HepG2 (cell line): Measurements from ENCODE around the gene STOML1. TPM values are rescaled to one million over a fixed set of nuclear protein-coding genes. Genes with fewer than 3 reads are reported as not detected.

Experiments used
- CREB1 ChIP-seq, 2 experiments: fragments of 450-650 bp in 1 of 2; IDR thresholded peaks; 2 replicates each; pipeline ENCODE4 v1.6.1; 2016 to 2017; ENCODE audit warnings: control low read depth in 1 of 2, mild to moderate bottlenecking in 1 of 2, missing compliant biosample characterization in 1 of 2, missing genetic modification characterization in 1 of 2
- LCORL ChIP-seq, 2 experiments: fragments of 450-650 bp in 1 of 2; sonication (generic) in 1 of 2; formaldehyde crosslinking in 1 of 2; IDR thresholded peaks; 2 replicates each; pipeline versions ENCODE4 v1.5.0 to v1.6.1; 2017 to 2020; ENCODE audit warnings: antibody characterized with exemption in 1 of 2, missing genetic modification reagents in 1 of 2
- NFE2L1 ChIP-seq: sonication (generic); formaldehyde crosslinking; IDR thresholded peaks from 2 replicates; pipeline ENCODE4 v1.4.0; 2020; ENCODE audit warnings: missing genetic modification reagents, mild to moderate bottlenecking, borderline replicate concordance
- SAP130 ChIP-seq: IDR thresholded peaks from 2 replicates; pipeline ENCODE4 v1.6.1; 2016; ENCODE audit warnings: low read depth
- STAG1 ChIP-seq: sonication (generic); formaldehyde crosslinking; IDR thresholded peaks from 2 replicates; pipeline ENCODE4 v1.4.0; 2020; ENCODE audit warnings: missing genetic modification reagents
- TEAD3 ChIP-seq: optimal IDR thresholded peaks from 2 replicates; pipeline ENCODE3; 2016; ENCODE audit warnings: borderline replicate concordance
- TOE1 ChIP-seq: sonication (generic); formaldehyde crosslinking; IDR thresholded peaks from 2 replicates; pipeline ENCODE4 v1.4.0; 2020; ENCODE audit warnings: mild to moderate bottlenecking, missing genetic modification reagents
- ZFP37 ChIP-seq: sonication (generic); formaldehyde crosslinking; IDR thresholded peaks from 2 replicates; pipeline ENCODE4 v1.4.0; 2020; ENCODE audit warnings: missing genetic modification reagents, borderline replicate concordance
- ZGPAT ChIP-seq: IDR thresholded peaks from 2 replicates; pipeline ENCODE4 v1.6.1; 2016; ENCODE audit warnings: mild to moderate bottlenecking
- ZIK1 ChIP-seq: sonication (generic); formaldehyde crosslinking; IDR thresholded peaks from 2 replicates; pipeline ENCODE4 v1.5.0; 2020; ENCODE audit warnings: mild to moderate bottlenecking, low read depth, missing genetic modification reagents, borderline replicate concordance
- ZNF329 ChIP-seq: sonication (generic); formaldehyde crosslinking; IDR thresholded peaks from 2 replicates; pipeline ENCODE4 v1.9.0; 2021; ENCODE audit warnings: low read depth, mild to moderate bottlenecking, missing genetic modification reagents
- ZNF333 ChIP-seq: sonication (generic); formaldehyde crosslinking; IDR thresholded peaks from 2 replicates; pipeline ENCODE4 v1.4.0; 2020; ENCODE audit warnings: mild to moderate bottlenecking, missing genetic modification reagents, borderline replicate concordance
- ZNF350 ChIP-seq: sonication (generic); formaldehyde crosslinking; IDR thresholded peaks from 2 replicates; pipeline ENCODE4 v1.4.0; 2020; ENCODE audit warnings: mild to moderate bottlenecking, low read depth, missing genetic modification reagents, borderline replicate concordance
- ZNF362 ChIP-seq: sonication (generic); formaldehyde crosslinking; IDR thresholded peaks from 2 replicates; pipeline ENCODE4 v1.4.0; 2020; ENCODE audit warnings: missing genetic modification reagents, mild to moderate bottlenecking, borderline replicate concordance
- ZNF512B ChIP-seq: sonication (generic); formaldehyde crosslinking; IDR thresholded peaks from 2 replicates; pipeline ENCODE4 v1.5.1; 2020; ENCODE audit warnings: missing genetic modification reagents, mild to moderate bottlenecking, borderline replicate concordance
- ZNF737 ChIP-seq: sonication (generic); formaldehyde crosslinking; IDR thresholded peaks from 2 replicates; pipeline ENCODE4 v1.5.0; 2020; ENCODE audit warnings: missing genetic modification reagents, mild to moderate bottlenecking, borderline replicate concordance
- ZNF788 ChIP-seq: sonication (generic); formaldehyde crosslinking; IDR thresholded peaks from 2 replicates; pipeline ENCODE4 v1.5.0; 2020; ENCODE audit warnings: mild to moderate bottlenecking, missing genetic modification reagents, borderline replicate concordance
- ZNF850 ChIP-seq: sonication (generic); formaldehyde crosslinking; conservative IDR thresholded peaks from 2 replicates; pipeline ENCODE4 v1.9.0; 2021; ENCODE audit warnings: mild to moderate bottlenecking, missing genetic modification reagents
- ZNF878 ChIP-seq: sonication (generic); formaldehyde crosslinking; IDR thresholded peaks from 2 replicates; pipeline ENCODE4 v1.8.1; 2023; ENCODE audit warnings: mild to moderate bottlenecking, missing genetic modification reagents, moderate library complexity
- polyA plus RNA-seq, 8 experiments: library from polyadenylated mRNA; depleted of rRNA in 3 of 8; stranded (reverse) in 7 of 8; unstranded in 1 of 8; fragments of >200 nt; fragmentation: Illumina TruSeq in 4 of 8; extraction: Trizol in 4 of 8; gene quantifications; 2 replicates each; pipeline versions ENCODE4 v1.2.1 to v1.2.3, GENCODE V29; 2011 to 2016; ENCODE audit warnings: low read depth in 4 of 8, missing spikeins in 1 of 8, mixed read lengths in 1 of 8; ENCODE audit not compliant: insufficient read depth in 1 of 8
- total RNA-seq, 5 experiments: library from RNA; depleted of rRNA; stranded (reverse); fragments of >200 nt; fragmentation: Illumina TruSeq; extraction: Trizol; gene quantifications; 2 replicates each; pipeline ENCODE4 v1.2.3, GENCODE V29; 2016; ENCODE audit warnings: low read depth in 1 of 5
- TF ChIP-seq, protein P1 (sequence below): sonication (generic); formaldehyde crosslinking; IDR thresholded peaks from 2 replicates; pipeline ENCODE4 v1.8.1; 2023; ENCODE audit warnings: missing genetic modification reagents, mild to moderate bottlenecking, borderline replicate concordance
- TF ChIP-seq, protein P2 (sequence below): IDR thresholded peaks from 2 replicates; pipeline ENCODE4 v1.6.1; 2018; ENCODE audit warnings: missing genetic modification reagents, mild to moderate bottlenecking, missing compliant biosample characterization

Gene STOML1
- total and polyA plus RNA-seq, 2 of the 13 experiments (the other 11 are each of a cell fraction or from before 2014, with no cell fraction given) = 3.5 to 3.7 TPM

GRCh38 chr15:73972984-73973682 lies 19.0 kb downstream of the STOML1 start (continued):
- TF ChIP-seq LCORL (IDR thresholded peaks at IDR 0.05) (no peak), LCORL (CRISPR knock-in tag; IDR thresholded peaks at IDR 0.05) (no peak), ZNF512B (0 out of 2 replicates have a peak, but pooled peaks have one; percentile 61), ZIK1 (CRISPR knock-in tag) (no peak), ZGPAT (CRISPR knock-in tag) (no peak), TEAD3 (peak; percentile 32), ZNF850 (no peak), ZNF362 (CRISPR knock-in tag) (peak; percentile 95), ZNF329 (CRISPR knock-in tag) (no peak), NFE2L1 (CRISPR knock-in tag) (no peak), ZNF350 (CRISPR knock-in tag) (peak; percentile 53; the same call in 1 of the 2 replicates), ZNF878 (no peak), ZNF788 (CRISPR knock-in tag) (no peak), ZFP37 (CRISPR knock-in tag) (no peak), SAP130 (CRISPR knock-in tag) (peak; percentile 35; the same call in 1 of the 2 replicates), STAG1 (CRISPR knock-in tag) (peak; percentile 87), ZNF333 (CRISPR knock-in tag) (no peak), CREB1 (IDR thresholded peaks at IDR 0.05) (no peak), CREB1 (CRISPR knock-in tag; IDR thresholded peaks at IDR 0.05) (no peak), TOE1 (CRISPR knock-in tag) (no peak), ZNF737 (no peak)
- TF ChIP-seq, protein P1, sequence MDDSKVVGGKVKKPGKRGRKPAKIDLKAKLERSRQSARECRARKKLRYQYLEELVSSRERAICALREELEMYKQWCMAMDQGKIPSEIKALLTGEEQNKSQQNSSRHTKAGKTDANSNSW (CRISPR knock-in tag) = no peak
- TF ChIP-seq, protein P2, sequence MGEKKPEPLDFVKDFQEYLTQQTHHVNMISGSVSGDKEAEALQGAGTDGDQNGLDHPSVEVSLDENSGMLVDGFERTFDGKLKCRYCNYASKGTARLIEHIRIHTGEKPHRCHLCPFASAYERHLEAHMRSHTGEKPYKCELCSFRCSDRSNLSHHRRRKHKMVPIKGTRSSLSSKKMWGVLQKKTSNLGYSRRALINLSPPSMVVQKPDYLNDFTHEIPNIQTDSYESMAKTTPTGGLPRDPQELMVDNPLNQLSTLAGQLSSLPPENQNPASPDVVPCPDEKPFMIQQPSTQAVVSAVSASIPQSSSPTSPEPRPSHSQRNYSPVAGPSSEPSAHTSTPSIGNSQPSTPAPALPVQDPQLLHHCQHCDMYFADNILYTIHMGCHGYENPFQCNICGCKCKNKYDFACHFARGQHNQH (CRISPR knock-in tag) = 0 out of 2 replicates have a peak, but pooled peaks have one; percentile 31
